Coronary artery (tissue), 2 donors: Measurements from ENCODE around the gene EXOC3L1.

Experiments used
- DNase-seq: peaks from one replicate; pipeline ENCODE4 v3.0.0-alpha.2; 2017; ENCODE audit warnings: low spot score
- H3K27ac ChIP-seq, 2 donors: fragments of 200-600 bp; sonication (generic); one replicate each; pipeline ENCODE4 v1.5.1; 2016 to 2019
- H3K4me3 ChIP-seq: fragments of 200-600 bp; sonication (generic); 2 replicates; pipeline ENCODE4 v1.5.1; 2016; ENCODE audit warnings: mild to moderate bottlenecking, moderate library complexity
- CTCF ChIP-seq: fragments of 200-600 bp; sonication (generic); IDR thresholded peaks from one replicate; pipeline ENCODE4 v1.5.1; 2019; ENCODE audit warnings: antibody characterized with exemption

Gene EXOC3L1

GRCh38 chr16:67202426-67202825 is 12.5 kb upstream of the EXOC3L1 start:
- no peak for TF ChIP-seq CTCF
- Histone ChIP-seq H3K27ac (no peak overlapping the region), H3K4me3 (no peak overlapping the region)
- no peak for DNase-seq

GRCh38 chr16:67201411-67202345 is 11.7 kb upstream of the EXOC3L1 start:
- DNase-seq: no peak
- no peak for TF ChIP-seq CTCF
- Histone ChIP-seq H3K27ac (no peak overlapping the region), H3K4me3 (no peak overlapping the region)

GRCh38 chr16:67200491-67200890 is 10.6 kb upstream of the EXOC3L1 start:
- H3K4me3 ChIP-seq: no peak overlapping the region
- TF ChIP-seq CTCF: no peak
- no peak for DNase-seq
- no peak overlapping the region for H3K27ac ChIP-seq

GRCh38 chr16:67199808-67200198 is 9.9 kb upstream of the EXOC3L1 start:
- DNase-seq: no peak
- no peak for TF ChIP-seq CTCF
- Histone ChIP-seq H3K4me3 (no peak overlapping the region), H3K27ac (no peak overlapping the region)

- no peak within 1 kb of the TSS for H3K27ac ChIP-seq
- no peak within 1 kb of the TSS for H3K4me3 ChIP-seq
- no peak for DNase-seq
- no peak for TF ChIP-seq CTCF
Observed at GRCh38 chr16:67199011-67199807, 9.3 kb upstream of the EXOC3L1 start, which contains the start of gene ELMO3. Gene ELMO3 (plus strand): TSS chr16:67199131. CDS start chr16:67199327, 196 bp downstream.

GRCh38 chr16:67198238-67198734 is 8.3 kb upstream of the EXOC3L1 start:
- TF ChIP-seq CTCF: peak; percentile 31
- no peak for DNase-seq
- Histone ChIP-seq H3K4me3 (no peak overlapping the region), H3K27ac (no peak overlapping the region)
